HL-60 (cell line): Measurements from ENCODE around the gene AOPEP.

Experiments used
- DNase-seq, 2 experiments: peaks; one replicate each; pipeline ENCODE4 v3.0.0-alpha.2; 2010 to 2020; ENCODE audit warnings: low read depth in 1 of 2, low spot score in 1 of 2
- H3K27ac ChIP-seq: fragments of 250-450 bp; sonication (Bioruptor Pico); replicated peaks from 2 replicates; pipeline ENCODE4 v1.5.1; 2020; ENCODE audit warnings: mild to moderate bottlenecking, moderate library complexity
- H3K27me3 ChIP-seq: fragments of 250-450 bp; sonication (Bioruptor Pico); 2 replicates; pipeline ENCODE4 v1.5.1; 2021; ENCODE audit warnings: mild to moderate bottlenecking, moderate library complexity; ENCODE audit not compliant: insufficient read depth, poor library complexity, severe bottlenecking
- H3K4me3 ChIP-seq: replicated peaks from 2 replicates; pipeline ENCODE4 v1.5.1; 2011; ENCODE audit warnings: mild to moderate bottlenecking, control low read depth, low read length; ENCODE audit not compliant: insufficient read depth
- CTCF ChIP-seq: IDR thresholded peaks from one replicate; pipeline ENCODE4 v1.5.1; 2011; ENCODE audit warnings: low read length, control low read depth, inconsistent platforms; ENCODE audit not compliant: insufficient read depth
- GABPA ChIP-seq: IDR thresholded peaks from 2 replicates; pipeline ENCODE4 v1.6.1; 2012; ENCODE audit warnings: low read depth
- POLR2AphosphoS5 ChIP-seq: IDR thresholded peaks from 2 replicates; pipeline ENCODE4 v1.6.1; 2012; ENCODE audit warnings: low read depth
- REST ChIP-seq: IDR thresholded peaks from 2 replicates; pipeline ENCODE4 v1.6.1; 2012; ENCODE audit warnings: low read depth; ENCODE audit not compliant: insufficient replicate concordance
- SPI1 ChIP-seq: IDR thresholded peaks from 2 replicates; pipeline ENCODE4 v1.6.1; 2012; ENCODE audit warnings: low read depth, mild to moderate bottlenecking, borderline replicate concordance

The AOPEP gene

GRCh38 chr9:95026148-95026524 lies 299.6 kb downstream of the AOPEP start:
- no peaks in the 10 kb centered on the region for H3K27me3 ChIP-seq
- no peak for DNase-seq
- H3K27ac ChIP-seq, result no peak overlapping the region

GRCh38 chr9:95027914-95028852 lies 301.7 kb downstream of the AOPEP start:
- DNase-seq, result no peak
- H3K27ac ChIP-seq, result no peak overlapping the region
- no peak for TF ChIP-seq SPI1
- no peak for TF ChIP-seq GABPA
- TF ChIP-seq CTCF, result no peak
- no peak for TF ChIP-seq POLR2AphosphoS5
- TF ChIP-seq REST, result no peak

More at GRCh38 chr9:95026148-95026524, 299.6 kb downstream of the AOPEP start:
- H3K4me3 ChIP-seq, result no peak overlapping the region
- TF ChIP-seq SPI1, result no peak
- TF ChIP-seq POLR2AphosphoS5, result no peak
- no peak for TF ChIP-seq GABPA
- no peak for TF ChIP-seq REST
- no peak for TF ChIP-seq CTCF

GRCh38 chr9:95028853-95029219 lies 302.3 kb downstream of the AOPEP start:
- no peak overlapping the region for H3K27ac ChIP-seq
- no peak for TF ChIP-seq REST
- no peak for TF ChIP-seq POLR2AphosphoS5
- TF ChIP-seq SPI1, result no peak
- TF ChIP-seq GABPA, result no peak
- TF ChIP-seq CTCF, result no peak
- no peak overlapping the region for H3K4me3 ChIP-seq
- no peak for DNase-seq
- no peaks in the 10 kb centered on the region for H3K27me3 ChIP-seq

More at GRCh38 chr9:95027914-95028852, 301.7 kb downstream of the AOPEP start:
- Histone ChIP-seq H3K27me3 (no peaks in the 10 kb centered on the region), H3K4me3 (no peak overlapping the region)
